Activated T-cell treated with anti-CD3 and anti-CD28 coated beads for 4 hours (primary cell): Measurements from ENCODE around the gene MYO1E.
"Not testable (repeated sequence)": the region's sequence is repeated elsewhere in the genome, so short reads cannot be mapped to it uniquely, and the experiment has no call there.

Source experiments
- DNase-seq: peaks from one replicate; pipeline ENCODE4 v3.0.0-alpha.2; 2020

Gene MYO1E

DNA sequence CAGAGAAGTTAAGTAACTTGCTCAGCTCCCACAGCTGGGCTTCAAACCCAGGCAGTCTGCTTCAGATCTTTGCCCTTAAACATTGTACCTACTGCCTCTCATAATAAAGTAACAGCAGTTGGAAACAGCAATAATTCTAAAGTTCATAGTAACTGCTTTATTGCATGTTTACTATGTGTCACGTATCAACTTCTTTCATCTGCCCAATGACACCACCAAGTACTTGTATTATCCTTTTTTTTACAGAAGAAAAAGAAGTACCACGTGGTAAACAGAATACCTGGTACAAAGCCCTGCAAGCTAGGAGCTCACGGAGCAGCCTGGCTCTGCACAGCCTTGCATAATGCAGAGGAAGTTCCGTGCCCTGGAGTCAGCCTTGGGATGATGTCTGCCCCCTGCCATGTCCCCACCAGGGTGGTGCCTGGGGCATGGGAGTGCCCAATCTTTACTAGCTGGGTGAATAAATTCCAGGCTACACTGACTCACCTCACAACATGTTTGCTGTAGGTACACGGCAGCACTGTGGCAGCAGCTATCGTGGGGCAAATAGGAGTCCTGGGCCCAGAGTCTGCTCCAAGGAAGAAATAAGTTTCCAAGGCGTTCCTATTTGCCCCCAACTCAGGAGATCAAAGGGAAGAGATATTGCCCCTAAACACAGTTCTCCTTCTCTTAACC is 88.8 kb downstream of the MYO1E start:
- DNase-seq, result no peak

DNA sequence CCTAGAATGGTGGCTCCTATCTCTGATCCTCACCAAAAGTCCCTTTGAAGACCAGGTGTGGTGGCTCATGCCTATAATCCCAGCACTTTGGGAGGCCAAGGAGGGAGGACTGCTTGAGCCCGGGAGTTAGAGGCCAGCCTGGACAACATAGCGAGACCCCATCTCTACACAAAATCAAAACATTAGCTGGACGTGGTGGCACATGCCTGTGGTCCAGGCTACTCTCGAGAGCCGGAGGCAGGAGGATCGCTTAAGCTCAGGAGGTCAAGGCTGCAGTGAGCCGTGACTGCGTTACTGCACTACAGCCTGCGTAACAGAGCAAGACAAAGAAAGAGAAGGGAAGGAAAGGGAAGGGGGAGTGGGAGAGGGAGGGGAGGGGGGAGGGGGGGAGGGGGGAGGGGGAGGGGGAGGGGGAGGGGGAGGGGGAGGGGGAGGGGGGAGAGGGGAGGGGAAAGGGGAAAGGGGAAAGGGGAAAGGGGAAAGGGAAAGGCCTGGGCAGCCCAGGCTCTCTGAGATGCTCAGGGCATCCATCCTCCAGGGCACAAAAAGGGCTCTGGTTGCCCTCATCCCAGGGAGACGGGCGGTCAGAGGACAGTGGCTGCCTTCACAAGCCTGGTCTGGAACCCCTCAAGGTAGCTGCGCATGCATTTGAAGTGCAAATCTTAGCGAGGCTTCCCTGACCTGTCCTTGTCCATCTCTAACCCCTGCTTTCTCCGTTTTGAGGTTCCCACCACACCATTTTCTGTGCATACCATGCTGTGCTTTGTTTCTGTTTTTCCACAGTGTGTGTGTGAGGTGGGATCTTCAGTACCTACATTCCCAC is 89.9 kb downstream of the MYO1E start:
- no peak for DNase-seq

- DNase-seq, result no peak
Measured at GRCh38 chr15:59281699-59282098, 91.0 kb downstream of the MYO1E start.

DNA sequence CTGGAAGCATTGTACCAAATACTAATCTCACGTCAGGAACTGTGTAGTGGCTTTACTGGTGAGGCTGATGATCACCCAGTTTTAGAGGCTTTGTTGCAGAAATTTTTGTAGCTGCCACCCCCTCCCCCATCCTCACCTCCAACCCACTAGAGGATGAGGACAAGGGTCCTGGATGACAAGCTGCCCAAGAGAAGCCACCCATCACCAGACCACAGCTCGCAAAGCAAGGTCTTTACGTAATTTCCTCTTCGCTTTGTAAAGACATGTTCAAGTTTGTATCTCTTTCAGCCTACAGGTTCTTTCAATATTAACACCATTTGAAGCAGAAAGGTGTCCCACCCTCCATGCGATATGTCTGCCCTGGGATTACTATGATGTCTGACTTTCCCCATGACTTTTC is 91.8 kb downstream of the MYO1E start:
- DNase-seq, result no peak

GRCh38 chr15:59280292-59280691 is 92.4 kb downstream of the MYO1E start:
- not testable (repeated sequence) for DNase-seq

GRCh38 chr15:59279023-59279422 is 93.6 kb downstream of the MYO1E start:
- DNase-seq, result no peak

DNA sequence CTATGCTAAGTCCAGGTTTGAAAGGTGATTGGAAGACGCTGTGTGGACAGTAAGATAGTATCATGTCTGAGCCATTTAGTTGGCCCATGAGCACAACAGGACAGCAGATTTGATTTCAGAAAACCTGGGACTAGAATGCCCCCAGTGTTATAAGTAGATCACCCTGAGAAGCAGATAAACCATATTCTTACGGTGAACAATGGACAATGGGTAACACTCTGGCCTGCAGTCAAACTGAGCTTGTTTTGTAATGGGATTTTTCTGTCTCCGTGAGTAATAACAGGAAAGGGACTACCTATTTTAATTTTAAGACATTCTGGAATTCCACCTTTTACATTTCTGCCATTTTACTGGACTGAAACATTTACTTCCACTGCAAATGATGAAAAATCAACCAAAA is 94.6 kb downstream of the MYO1E start:
- DNase-seq, result no peak

GRCh38 chr15:59276225-59277178 is 96.2 kb downstream of the MYO1E start:
- no peak for DNase-seq

DNA sequence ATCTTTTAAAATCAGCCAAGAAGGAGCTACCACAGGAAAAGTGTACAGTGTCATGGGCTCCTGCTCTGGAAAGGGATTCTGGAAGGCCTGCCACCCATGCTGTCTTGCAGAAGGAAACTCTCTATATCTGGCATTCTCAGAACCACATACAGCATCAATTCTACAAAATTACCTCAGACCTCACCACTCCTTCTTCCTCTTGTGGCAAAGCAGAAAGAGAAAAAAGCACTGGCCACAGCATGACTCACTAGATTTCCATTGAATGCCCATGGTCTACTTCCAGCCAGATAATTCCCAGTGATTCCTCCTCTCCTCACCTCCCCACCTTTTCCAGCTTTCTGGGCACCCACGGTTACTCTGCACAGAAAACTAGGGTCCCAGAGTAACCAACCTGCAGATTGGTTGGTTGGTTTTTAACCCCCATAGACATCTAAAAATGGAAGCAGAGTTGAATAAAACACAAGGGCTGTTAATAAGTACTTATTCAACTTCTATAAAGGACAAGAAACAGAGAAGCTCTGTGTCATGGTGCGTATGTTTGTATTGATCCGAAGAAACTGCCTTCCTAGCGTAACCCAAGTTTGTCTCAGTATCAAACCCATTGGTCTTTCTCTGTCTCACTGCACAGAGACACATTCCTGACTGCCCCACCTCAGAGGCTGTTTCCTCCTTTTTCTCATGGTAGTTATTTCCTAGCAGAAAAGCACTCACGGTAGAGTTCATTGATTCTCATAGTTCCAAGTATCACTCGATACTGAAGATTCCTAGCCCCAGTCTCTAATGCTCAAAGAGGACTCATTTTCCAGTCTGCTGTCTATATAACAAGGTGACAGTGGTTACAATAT is 98.3 kb downstream of the MYO1E start:
- no peak for DNase-seq

GRCh38 chr15:59273234-59273633 is 99.4 kb downstream of the MYO1E start:
- no peak for DNase-seq

- no peak for DNase-seq
Measured at GRCh38 chr15:59271595-59272201, 101.0 kb downstream of the MYO1E start.

GRCh38 chr15:59268852-59269407 is 103.7 kb downstream of the MYO1E start:
- no peak for DNase-seq

GRCh38 chr15:59268168-59268851 is 104.4 kb downstream of the MYO1E start:
- DNase-seq, result no peak

DNA sequence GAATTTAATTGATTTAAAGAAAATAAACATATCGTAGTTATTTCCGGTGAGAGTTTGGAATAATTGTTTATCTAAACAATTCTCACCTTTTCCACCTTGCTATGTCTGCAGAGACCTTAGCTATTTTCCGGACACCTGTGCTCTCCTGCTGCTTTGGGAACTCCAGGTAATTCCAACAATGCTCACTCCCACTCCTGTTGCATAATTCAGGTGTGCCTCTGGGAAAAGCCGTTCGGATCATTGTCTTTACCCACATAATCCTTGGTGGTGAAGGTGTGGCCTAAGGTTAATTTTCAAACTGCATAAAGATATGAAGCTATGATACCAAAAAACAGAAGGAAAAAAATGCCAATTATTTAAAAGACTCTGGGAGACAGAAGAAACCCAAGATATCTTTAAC is 106.6 kb downstream of the MYO1E start:
- DNase-seq, result no peak

DNA sequence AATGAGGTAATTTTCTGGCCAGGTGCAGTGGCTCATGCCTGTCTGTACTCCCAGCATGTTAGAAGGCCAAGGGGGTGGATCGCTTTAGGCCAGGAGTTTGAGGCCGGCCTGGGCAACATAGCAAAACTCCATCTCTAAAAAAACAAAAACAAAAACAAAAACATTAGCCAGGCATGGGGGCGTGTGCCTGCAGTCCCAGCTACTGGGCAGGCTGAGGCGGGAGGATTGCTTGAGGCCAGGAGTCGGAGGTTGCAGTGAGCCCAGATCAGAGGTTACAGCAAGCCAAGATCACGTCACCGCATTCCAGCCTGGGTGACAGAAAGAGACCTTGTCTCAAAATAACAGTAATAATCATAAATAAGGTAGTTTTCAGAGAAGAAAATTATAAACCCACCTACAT is 110.4 kb downstream of the MYO1E start:
- no peak for DNase-seq

- DNase-seq, result no peak
Measured at GRCh38 chr15:59260090-59260489, 112.6 kb downstream of the MYO1E start.

GRCh38 chr15:59259137-59259943 is 113.3 kb downstream of the MYO1E start:
- no peak for DNase-seq

DNA sequence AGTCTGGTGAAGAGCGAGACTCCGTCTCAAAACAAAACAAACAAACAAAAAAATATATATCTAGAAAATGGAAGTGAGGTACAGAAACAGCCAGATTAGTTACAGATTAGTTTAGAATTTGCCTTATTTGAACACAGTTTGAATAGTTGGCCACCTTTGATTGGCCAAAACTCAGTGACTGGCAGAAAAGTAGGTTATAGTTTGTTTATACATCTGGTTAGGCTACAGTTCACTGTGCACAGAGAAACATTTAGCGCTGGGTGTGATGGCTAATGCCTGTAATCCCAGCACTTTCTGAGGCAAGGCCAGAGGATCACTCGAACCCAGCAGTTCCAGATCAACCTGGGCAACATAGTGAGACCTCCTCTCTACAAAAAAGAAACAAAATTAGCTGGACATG is 114.4 kb downstream of the MYO1E start:
- no peak for DNase-seq

GRCh38 chr15:59257140-59257539 is 115.5 kb downstream of the MYO1E start:
- no peak for DNase-seq

DNA sequence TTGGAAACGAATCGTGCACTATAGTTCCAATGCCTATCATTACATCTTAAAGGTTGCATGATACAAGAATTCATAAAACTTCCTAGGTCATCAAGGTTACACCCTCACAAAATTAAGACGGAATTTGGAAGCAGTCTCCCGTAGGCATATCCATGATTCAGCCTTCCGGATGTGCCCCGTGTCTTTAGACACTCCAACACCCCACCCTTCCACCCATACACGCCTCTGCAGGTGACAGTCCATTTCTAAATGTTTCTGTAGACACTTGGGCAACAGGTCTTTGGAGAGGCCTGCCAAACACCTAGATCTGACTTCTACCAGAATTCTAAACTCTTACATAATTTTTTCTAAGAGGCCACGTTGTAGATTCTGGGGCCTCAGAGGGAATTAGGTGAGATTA is 116.2 kb downstream of the MYO1E start:
- no peak for DNase-seq
